Activated T-cell treated with anti-CD3 and anti-CD28 coated beads for 48 hours (primary cell): ENCODE results near the gene WWOX.

Experiments used
- DNase-seq: peaks from one replicate; pipeline ENCODE4 v3.0.0-alpha.2; 2020; ENCODE audit warnings: low read depth

WWOX gene

GRCh38 chr16:78195797-78196196, 96.3 kb downstream of the WWOX start:
- no peak for DNase-seq

- DNase-seq = no peak
Measured at GRCh38 chr16:78196502-78196901, 97.0 kb downstream of the WWOX start.

- DNase-seq = no peak
Measured at GRCh38 chr16:78198288-78198687, 98.8 kb downstream of the WWOX start.

- no peak for DNase-seq
Measured at GRCh38 chr16:78199325-78200022, 100.0 kb downstream of the WWOX start.

GRCh38 chr16:78200023-78200389, 100.6 kb downstream of the WWOX start:
- DNase-seq = no peak

- DNase-seq = no peak
Measured at GRCh38 chr16:78200623-78201096, 101.2 kb downstream of the WWOX start.

GRCh38 chr16:78205506-78205905, 106.1 kb downstream of the WWOX start:
- DNase-seq = no peak

- DNase-seq = no peak
Measured at GRCh38 chr16:78206623-78207223, 107.3 kb downstream of the WWOX start.

- no peak for DNase-seq
Measured at GRCh38 chr16:78209951-78210661, 110.7 kb downstream of the WWOX start.

- no peak for DNase-seq
Measured at GRCh38 chr16:78211020-78211599, 111.7 kb downstream of the WWOX start.

GRCh38 chr16:78211946-78212345, 112.5 kb downstream of the WWOX start:
- DNase-seq = no peak

- no peak for DNase-seq
Measured at GRCh38 chr16:78212674-78213073, 113.2 kb downstream of the WWOX start.

- no peak for DNase-seq
Measured at GRCh38 chr16:78213751-78214150, 114.3 kb downstream of the WWOX start.

- DNase-seq = no peak
Measured at GRCh38 chr16:78215222-78215621, 115.8 kb downstream of the WWOX start.

- no peak for DNase-seq
Measured at GRCh38 chr16:78216166-78216745, 116.8 kb downstream of the WWOX start.

- DNase-seq = no peak
Measured at GRCh38 chr16:78217276-78217675, 117.8 kb downstream of the WWOX start.

GRCh38 chr16:78218279-78218678, 118.8 kb downstream of the WWOX start:
- DNase-seq = no peak

GRCh38 chr16:78218856-78219651, 119.6 kb downstream of the WWOX start:
- DNase-seq = no peak

GRCh38 chr16:78220571-78220970, 121.1 kb downstream of the WWOX start:
- no peak for DNase-seq

- DNase-seq = no peak
Measured at GRCh38 chr16:78221892-78222291, 122.4 kb downstream of the WWOX start.

GRCh38 chr16:78224342-78224741, 124.9 kb downstream of the WWOX start:
- DNase-seq = no peak

- DNase-seq = no peak
Measured at GRCh38 chr16:78225919-78226318, 126.5 kb downstream of the WWOX start.
